A673 (cell line): Measurements from ENCODE around the gene B3GALNT2. TPM values are rescaled to one million over a fixed set of nuclear protein-coding genes. Genes with fewer than 3 reads are reported as not detected.

Source experiments
- Bru-seq: library from RNA; stranded (reverse); fragments of 400-500 nt; gene quantifications from one replicate; lab custom pipeline; 2021; lab: Mats Ljungman, UMichigan
- BruChase-seq, 2 experiments: library from RNA; stranded (reverse); fragments of 400-500 nt; gene quantifications; one replicate each; lab custom pipeline; 2021; lab: Mats Ljungman, UMichigan
- BruUV-seq: library from RNA; stranded (reverse); fragments of 400-500 nt; replicated peaks from 2 replicates; lab custom pipeline; 2021; lab: Mats Ljungman, UMichigan
- CTCF ChIA-PET: fragments of 300-600 bp; sonication (Branson Sonifier 250); formaldehyde crosslinking; loops from one replicate; lab custom pipeline; 2022; ENCODE audit warnings: antibody characterized with exemption; lab: Charles Lee
- POLR2A ChIA-PET: fragments of 300-600 bp; sonication (Branson Sonifier 250); formaldehyde crosslinking; loops from one replicate; lab custom pipeline; 2022; ENCODE audit warnings: antibody characterized with exemption; ENCODE audit not compliant: low non-redundant PET; lab: Charles Lee
- DNase-seq: peaks from one replicate; pipeline ENCODE4 v3.0.0-alpha.2; 2015; ENCODE audit warnings: low spot score
- H3K27ac ChIP-seq: fragments of 200-600 bp; sonication (generic); 2 replicates; pipeline ENCODE4 v1.5.1; 2016; ENCODE audit warnings: mixed run types, low read depth, mild to moderate bottlenecking, mixed read lengths, antibody characterized with exemption, low read length; ENCODE audit not compliant: poor library complexity, severe bottlenecking
- H3K27me3 ChIP-seq: fragments of 200-600 bp; sonication (generic); replicated peaks from 2 replicates; pipeline ENCODE4 v1.6.1; 2017; ENCODE audit warnings: mixed run types, low read depth, mild to moderate bottlenecking, mixed read lengths, antibody characterized with exemption, low read length; ENCODE audit not compliant: insufficient read depth, poor library complexity
- H3K36me3 ChIP-seq: fragments of 200-600 bp; sonication (generic); 2 replicates; pipeline ENCODE4 v1.6.1; 2016; ENCODE audit warnings: mixed run types, mild to moderate bottlenecking, mixed read lengths, antibody characterized with exemption, low read length; ENCODE audit not compliant: insufficient read depth, poor library complexity, severe bottlenecking
- H3K4me1 ChIP-seq: fragments of 200-600 bp; sonication (generic); 2 replicates; pipeline ENCODE4 v1.6.1; 2017; ENCODE audit warnings: mixed run types, mild to moderate bottlenecking, mixed read lengths, antibody characterized with exemption, low read length; ENCODE audit not compliant: insufficient read depth, poor library complexity, severe bottlenecking
- H3K4me3 ChIP-seq: fragments of 200-600 bp; sonication (generic); 2 replicates; pipeline ENCODE4 v1.5.1; 2016; ENCODE audit warnings: low read depth, mixed run types, mild to moderate bottlenecking, mixed read lengths, low read length; ENCODE audit not compliant: poor library complexity, severe bottlenecking
- H3K9me3 ChIP-seq: fragments of 200-600 bp; sonication (generic); 2 replicates; pipeline ENCODE4 v1.6.1; 2016; ENCODE audit warnings: mixed run types, low read depth, mild to moderate bottlenecking, mixed read lengths, antibody characterized with exemption, low read length; ENCODE audit not compliant: poor library complexity, severe bottlenecking
- EZH2 ChIP-seq: fragments of 200-600 bp; sonication (generic); IDR thresholded peaks from 2 replicates; pipeline ENCODE4 v1.6.1; 2017; ENCODE audit warnings: borderline replicate concordance, low read depth, mild to moderate bottlenecking, mixed read lengths, antibody characterized with exemption, low read length; ENCODE audit not compliant: poor library complexity, severe bottlenecking
- intact Hi-C: fragments of 100-400 bp; cut with micrococcal nuclease; formaldehyde crosslinking; loops from one replicate; pipeline ENCODE4 v1.10.0; 2022; ENCODE audit not compliant: unreplicated experiment
- long read RNA-seq: library from polyadenylated mRNA; stranded (forward); transcript quantifications from one replicate; pipeline ENCODE4 v2.0.0, GENCODE V29; 2022
- total RNA-seq: library from RNA; stranded (reverse); gene quantifications from 2 replicates; pipeline ENCODE4 v1.2.3, GENCODE V29; 2021
- TF ChIP-seq, protein P1 (sequence below): fragments of 300-800, 200-600 bp; sonication (generic); conservative IDR thresholded peaks from 2 replicates; pipeline ENCODE4 v1.5.1; 2017; ENCODE audit warnings: low read depth, mild to moderate bottlenecking, antibody characterized with exemption, low read length, moderate library complexity, mixed read lengths

Gene B3GALNT2
- total RNA-seq (18.4 and 18.6 TPM in 2 replicates), Bru-seq, nascent RNA (percentile 74 among the genes with signal in this experiment), BruChase-seq, experiment 1, labeled RNA remaining after a 2-hour chase (percentile 76 among the genes with signal in this experiment), BruChase-seq, experiment 2, labeled RNA remaining after a 6-hour chase (percentile 74 among the genes with signal in this experiment)
- long read RNA-seq, transcript B3GALNT2-202 (12 exons, 2,015 nt), result major isoform, 6 of 20 reads
- long read RNA-seq, partial matches to known transcripts, result 6 of 20 reads
- long read RNA-seq, other reads (novel, unspliced or antisense), result 8 of 20 reads

- DNase-seq, result no peak
- peaks cover 3% of the 10 kb centered on the region for H3K4me1 ChIP-seq
- no peaks in the 10 kb centered on the region for H3K9me3 ChIP-seq
- TF ChIP-seq EZH2, result no peak
- TF ChIP-seq, protein P1, sequence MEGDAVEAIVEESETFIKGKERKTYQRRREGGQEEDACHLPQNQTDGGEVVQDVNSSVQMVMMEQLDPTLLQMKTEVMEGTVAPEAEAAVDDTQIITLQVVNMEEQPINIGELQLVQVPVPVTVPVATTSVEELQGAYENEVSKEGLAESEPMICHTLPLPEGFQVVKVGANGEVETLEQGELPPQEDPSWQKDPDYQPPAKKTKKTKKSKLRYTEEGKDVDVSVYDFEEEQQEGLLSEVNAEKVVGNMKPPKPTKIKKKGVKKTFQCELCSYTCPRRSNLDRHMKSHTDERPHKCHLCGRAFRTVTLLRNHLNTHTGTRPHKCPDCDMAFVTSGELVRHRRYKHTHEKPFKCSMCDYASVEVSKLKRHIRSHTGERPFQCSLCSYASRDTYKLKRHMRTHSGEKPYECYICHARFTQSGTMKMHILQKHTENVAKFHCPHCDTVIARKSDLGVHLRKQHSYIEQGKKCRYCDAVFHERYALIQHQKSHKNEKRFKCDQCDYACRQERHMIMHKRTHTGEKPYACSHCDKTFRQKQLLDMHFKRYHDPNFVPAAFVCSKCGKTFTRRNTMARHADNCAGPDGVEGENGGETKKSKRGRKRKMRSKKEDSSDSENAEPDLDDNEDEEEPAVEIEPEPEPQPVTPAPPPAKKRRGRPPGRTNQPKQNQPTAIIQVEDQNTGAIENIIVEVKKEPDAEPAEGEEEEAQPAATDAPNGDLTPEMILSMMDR, result no peak
- H3K36me3 ChIP-seq, result no peaks in the 10 kb centered on the region
- ChIA-PET POLR2A (interaction anchor here (0.6 kb wide), 1 partner anchor 14 kb away, joined by 6 read pairs; no protein-coding TSS in a partner anchor), CTCF (interaction anchor here (0.6 to 1.1 kb wide), 3 partner anchors 96 to 1051 kb away, joined by 3 read pairs; no protein-coding TSS in a partner anchor)
- no peaks in the 10 kb centered on the region for H3K27me3 ChIP-seq
- peak within 1 kb of the TSS; percentile 96 for H3K27ac ChIP-seq
- intact Hi-C loops, result no loop called here
- BruUV-seq, result no TSS peak
- H3K4me3 ChIP-seq, result peak within 1 kb of the TSS; percentile 70
These were observed at the start of gene B3GALNT2 for GRCh38 chr1:235504122-235504493. Gene B3GALNT2 (minus strand): TSS chr1:235504452. CDS start chr1:235504252, 200 bp downstream.

DNA sequence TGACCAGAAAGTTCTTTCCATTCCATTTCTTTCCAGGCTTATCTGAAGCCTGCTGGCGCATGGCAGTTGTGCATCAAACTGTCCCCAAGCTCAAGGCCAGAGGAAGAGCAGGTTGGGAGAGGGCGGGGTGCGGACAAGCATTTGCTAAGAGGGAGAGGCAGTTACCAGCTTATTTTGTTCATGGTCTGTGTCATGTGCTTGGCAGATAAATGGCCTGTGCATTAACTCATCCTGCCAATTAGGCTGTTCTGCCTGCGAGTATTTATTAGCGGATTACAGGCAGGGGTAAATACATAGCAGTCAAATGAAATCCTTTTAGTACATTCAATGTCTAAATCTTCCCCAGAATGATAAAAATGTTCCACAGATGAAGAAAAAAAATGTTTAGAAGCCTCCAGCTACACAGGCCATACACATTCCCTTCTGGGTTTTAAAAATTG is 48.9 kb upstream of the B3GALNT2 start:
- intact Hi-C loops, result no loop called here
- Histone ChIP-seq H3K27me3 (no peaks in the 10 kb centered on the region), H3K4me1 (peaks cover 14% of the 10 kb centered on the region), H3K4me3 (no peak overlapping the region), H3K9me3 (no peaks in the 10 kb centered on the region), H3K36me3 (no peaks in the 10 kb centered on the region), H3K27ac (peak overlapping the region; percentile 42)
- POLR2A ChIA-PET, result no interaction called here
- BruUV-seq, result no TSS peak
- DNase-seq, result peak; percentile 57
- TF ChIP-seq EZH2, result no peak
- TF ChIP-seq, protein P1, result no peak
- CTCF ChIA-PET, result no interaction called here

DNA sequence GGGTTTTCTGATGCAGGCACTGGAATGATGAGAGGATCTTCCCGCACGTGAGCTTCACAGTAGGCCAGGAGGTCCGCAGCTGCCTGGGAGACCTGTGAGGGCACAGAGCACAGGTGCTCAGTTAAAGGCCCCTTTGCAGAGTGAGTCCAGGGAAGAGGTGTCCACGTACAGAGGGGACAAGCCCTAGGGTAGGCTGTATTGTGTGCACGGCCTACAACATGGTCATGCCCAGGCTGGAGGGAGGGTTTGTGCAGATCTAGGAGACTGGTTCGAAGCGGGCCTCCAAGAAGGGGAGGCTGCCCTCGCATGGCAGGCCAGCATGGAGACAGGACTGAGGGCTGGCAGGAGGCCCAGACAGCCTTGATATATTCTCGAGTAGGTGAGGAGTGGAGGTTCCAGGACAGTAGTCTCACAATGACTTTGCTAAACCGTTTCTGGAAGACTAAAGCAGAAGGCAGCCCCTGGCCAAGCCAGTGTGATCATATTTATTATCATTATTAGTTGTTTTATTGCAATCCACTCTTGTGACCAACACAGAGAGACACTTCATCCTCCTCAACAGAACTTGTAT is 48.0 kb upstream of the B3GALNT2 start:
- H3K4me1 ChIP-seq, result peaks cover 14% of the 10 kb centered on the region
- intact Hi-C loops, result no loop called here
- BruUV-seq, result no TSS peak
- H3K36me3 ChIP-seq, result no peaks in the 10 kb centered on the region
- no peaks in the 10 kb centered on the region for H3K27me3 ChIP-seq
- H3K27ac ChIP-seq, result no peak overlapping the region
- POLR2A ChIA-PET, result no interaction called here
- TF ChIP-seq EZH2, result no peak
- TF ChIP-seq, protein P1, result no peak
- DNase-seq, result no peak
- no peaks in the 10 kb centered on the region for H3K9me3 ChIP-seq
- CTCF ChIA-PET, result no interaction called here
- no peak overlapping the region for H3K4me3 ChIP-seq
